Posterior vena cava (tissue), 2 donors: ENCODE data around the gene DYNLT3. TPM values are rescaled to one million over a fixed set of nuclear protein-coding genes. Genes with fewer than 3 reads are reported as not detected.

ENCODE experiments used
- DNase-seq: peaks from one replicate; pipeline ENCODE4 v3.0.0-alpha.2; 2020; ENCODE audit warnings: low spot score
- intact Hi-C, 2 donors: fragments of 100-400 bp; cut with DNase I; formaldehyde crosslinking; loops; one replicate each; pipeline versions ENCODE4 v1.14.1 to v1.14.2; 2022 to 2023
- total RNA-seq, 2 donors: library from RNA; stranded (reverse); fragmentation: NEBNext Ultra II Directional; extraction: Animal tissue kit (Norgen Biotek cat#: 25700); gene quantifications; one replicate each; pipeline ENCODE4 v1.2.1, GENCODE V29; 2021
- donor health status: DM: yes; HTN: yes; CAD: no.
- donor health status: DM: yes; HTN: yes; CAD: no.

Gene DYNLT3
- total RNA-seq, 2 donors from 2014 or later = 53.4 to 82.7 TPM

- DNase-seq = no peak
- intact Hi-C loops = no loop called here
Observed at GRCh38 chrX:37802028-37802427, 45.3 kb downstream of the DYNLT3 start.

GRCh38 chrX:37800717-37801116 lies 46.7 kb downstream of the DYNLT3 start:
- no peak for DNase-seq
- intact Hi-C loops = no loop called here

- no peak for DNase-seq
- intact Hi-C loops = no loop called here
Observed at GRCh38 chrX:37799936-37800335, 47.4 kb downstream of the DYNLT3 start.

DNA sequence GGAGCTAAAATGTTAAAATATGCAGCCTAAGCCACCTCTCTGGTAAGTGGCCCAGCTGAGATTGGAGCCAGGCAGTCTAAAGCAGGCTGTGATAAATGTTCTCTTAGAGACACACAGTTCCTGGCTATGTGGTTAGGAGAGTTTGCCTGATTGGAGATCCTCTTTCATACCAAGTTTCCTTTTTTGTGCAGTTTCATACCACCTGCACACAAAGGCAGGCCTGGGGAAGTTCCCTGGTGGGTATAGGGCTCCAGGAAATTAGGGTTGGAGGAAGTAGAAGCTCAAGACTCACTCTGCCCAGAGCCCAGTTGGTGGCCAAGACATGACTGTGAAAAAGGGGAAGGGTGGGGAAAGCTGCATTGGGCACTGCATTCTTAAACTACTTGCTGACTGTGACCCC lies 50.6 kb downstream of the DYNLT3 start:
- intact Hi-C loops = no loop called here
- peak; percentile 71 for DNase-seq

DNA sequence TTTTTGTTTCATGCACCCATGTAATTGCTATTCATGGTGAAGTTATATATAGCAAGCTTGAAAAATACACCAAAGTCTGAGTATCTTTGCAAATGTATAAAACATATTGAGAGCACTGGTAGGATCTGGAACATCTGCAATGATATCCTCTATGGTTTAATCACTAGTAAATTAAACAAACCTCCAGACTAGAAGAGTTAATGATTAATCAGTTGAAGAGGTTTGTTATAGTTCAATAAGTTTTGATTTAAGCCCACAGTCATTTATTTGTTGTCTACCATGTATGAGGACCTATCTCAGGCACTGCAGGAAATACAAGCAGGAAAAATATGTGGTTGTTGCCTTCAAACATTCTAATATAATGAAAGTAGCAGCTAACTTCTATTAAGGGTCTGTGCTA lies 51.1 kb downstream of the DYNLT3 start:
- no peak for DNase-seq
- intact Hi-C loops = no loop called here

Other genes starting within 250 kb of the DYNLT3 start
- 1 to 10 TPM; 1.6 to 1.7 TPM for gene XK, start 161.8 kb downstream of the DYNLT3 start, total RNA-seq
- gene CYBB, start 67.5 kb downstream of the DYNLT3 start, total RNA-seq = 10 to 100 TPM; 31.4 to 67.5 TPM
- under 1 TPM; 0.05 to 0.09 TPM for gene SYTL5, start 159.0 kb upstream of the DYNLT3 start, total RNA-seq